Psoas muscle (tissue), 8 donors: ENCODE results near the gene TP63. TPM values are rescaled to one million over a fixed set of nuclear protein-coding genes. Genes with fewer than 3 reads are reported as not detected.

Experiments
- ATAC-seq, 4 donors: fragments of 200-7000 bp; cut with Tn5 transposase; one replicate each; pipeline ENCODE4 v1.9.1; 2020; ENCODE audit warnings: moderate library complexity in 3 of 4, mild to moderate bottlenecking in 2 of 4
- DNase-seq, 2 donors: peaks; one replicate each; pipeline ENCODE4 v3.0.0-alpha.2; 2020
- H3K27ac ChIP-seq: fragments of 200-600 bp; one replicate; pipeline ENCODE4 v1.8.0; 2022
- H3K27me3 ChIP-seq, 3 donors: fragments of 200-600 bp in 1 of 3; one replicate each; pipeline versions ENCODE4 v1.6.1 to v1.8.0; 2013 to 2022; ENCODE audit warnings: low read length in 2 of 3, mild to moderate bottlenecking in 2 of 3, moderate library complexity in 1 of 3; ENCODE audit not compliant: insufficient read depth in 3 of 3
- H3K36me3 ChIP-seq, 2 donors: fragments of 200-600 bp in 1 of 2; one replicate each; pipeline versions ENCODE4 v1.6.1 to v1.8.0; 2013 to 2022; ENCODE audit warnings: low read depth in 1 of 2, mild to moderate bottlenecking in 1 of 2, moderate library complexity in 1 of 2; ENCODE audit not compliant: insufficient read depth in 1 of 2
- H3K4me1 ChIP-seq: fragments of 200-600 bp; one replicate; pipeline ENCODE4 v1.8.0; 2022
- H3K4me3 ChIP-seq: fragments of 200-600 bp; one replicate; pipeline ENCODE4 v1.8.0; 2022; ENCODE audit warnings: mild to moderate bottlenecking
- H3K9me3 ChIP-seq: fragments of 200-600 bp; one replicate; pipeline ENCODE4 v1.8.0; 2022
- WGBS, 3 donors: extraction: QIAGEN DNeasy Blood & Tissue Kit; methylation state at CpG; one replicate each; pipeline versions ENCODE4 v1.1.6 to v1.1.7; 2013; 5-methylcytosine and 5-hydroxymethylcytosine counted together
- intact Hi-C, 2 donors: fragments of 100-400 bp; cut with DNase I; formaldehyde crosslinking; loops; one replicate each; pipeline versions ENCODE4 v1.11.0 to v1.14.2; 2022
- polyA plus RNA-seq, 3 donors: library from polyadenylated mRNA; stranded (reverse); fragments of 200-250 nt; gene quantifications; one replicate each; pipeline ENCODE4 v1.2.3, GENCODE V29; 2013
- total RNA-seq, 4 donors: library from RNA; stranded (reverse); fragmentation: NEBNext Ultra II Directional in 2 of 4; extraction: Animal tissue kit (Norgen Biotek cat#: 25700) in 2 of 4; gene quantifications; one replicate each; pipeline versions ENCODE4 v1.2.1 to v1.2.4, GENCODE V29; 2021 to 2023
- TF ChIP-seq, protein P1 (sequence below): fragments of 200-600 bp; IDR thresholded peaks from one replicate; pipeline ENCODE4 v1.8.0; 2022; ENCODE audit warnings: antibody characterized with exemption
- donor health status: healthy with polysubstance abuse.
- donor health status: DM: no; HTN: no; CAD: no; lungs with moderate emphysema.
- donor health status: Bipolar disorder and iron deficiency.
- donor health status: healthy.
- donor health status: DM: yes; HTN: yes; CAD: no.
- donor health status: DM: no; HTN: no; CAD: no.
- donor health status: DM: no; HTN: no; CAD: no.
- donor health status: DM: yes; HTN: yes; CAD: no.

The TP63 gene
- total and polyA plus RNA-seq, 7 donors = 1.4 to 83.0 (median 13.1) TPM

- Histone ChIP-seq H3K27me3 (no peaks in the 10 kb centered on the region), H3K27ac (peak overlapping the region; percentile 91), H3K9me3 (no peaks in the 10 kb centered on the region), H3K36me3 (peaks cover 0 to 6% of the 10 kb centered on the region in 2 donors), H3K4me1 (peaks cover 46% of the 10 kb centered on the region), H3K4me3 (peak overlapping the region; percentile 72)
- intact Hi-C loops = loop anchor here in 1 of 2 donors (5.0 kb wide), 1 partner anchor 269 kb away; no protein-coding TSS in a partner anchor
- ATAC-seq (peak; percentile 57 to 78 (median 70)), DNase-seq (no peak)
- 24 to 33% (median 30%) methylated on average over 6 of the region's 6 CpGs for WGBS, 3 donors
- TF ChIP-seq, protein P1, sequence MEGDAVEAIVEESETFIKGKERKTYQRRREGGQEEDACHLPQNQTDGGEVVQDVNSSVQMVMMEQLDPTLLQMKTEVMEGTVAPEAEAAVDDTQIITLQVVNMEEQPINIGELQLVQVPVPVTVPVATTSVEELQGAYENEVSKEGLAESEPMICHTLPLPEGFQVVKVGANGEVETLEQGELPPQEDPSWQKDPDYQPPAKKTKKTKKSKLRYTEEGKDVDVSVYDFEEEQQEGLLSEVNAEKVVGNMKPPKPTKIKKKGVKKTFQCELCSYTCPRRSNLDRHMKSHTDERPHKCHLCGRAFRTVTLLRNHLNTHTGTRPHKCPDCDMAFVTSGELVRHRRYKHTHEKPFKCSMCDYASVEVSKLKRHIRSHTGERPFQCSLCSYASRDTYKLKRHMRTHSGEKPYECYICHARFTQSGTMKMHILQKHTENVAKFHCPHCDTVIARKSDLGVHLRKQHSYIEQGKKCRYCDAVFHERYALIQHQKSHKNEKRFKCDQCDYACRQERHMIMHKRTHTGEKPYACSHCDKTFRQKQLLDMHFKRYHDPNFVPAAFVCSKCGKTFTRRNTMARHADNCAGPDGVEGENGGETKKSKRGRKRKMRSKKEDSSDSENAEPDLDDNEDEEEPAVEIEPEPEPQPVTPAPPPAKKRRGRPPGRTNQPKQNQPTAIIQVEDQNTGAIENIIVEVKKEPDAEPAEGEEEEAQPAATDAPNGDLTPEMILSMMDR = no peak
These were observed 220 bp downstream of the TP63 start for GRCh38 chr3:189631409-189631808.

DNA sequence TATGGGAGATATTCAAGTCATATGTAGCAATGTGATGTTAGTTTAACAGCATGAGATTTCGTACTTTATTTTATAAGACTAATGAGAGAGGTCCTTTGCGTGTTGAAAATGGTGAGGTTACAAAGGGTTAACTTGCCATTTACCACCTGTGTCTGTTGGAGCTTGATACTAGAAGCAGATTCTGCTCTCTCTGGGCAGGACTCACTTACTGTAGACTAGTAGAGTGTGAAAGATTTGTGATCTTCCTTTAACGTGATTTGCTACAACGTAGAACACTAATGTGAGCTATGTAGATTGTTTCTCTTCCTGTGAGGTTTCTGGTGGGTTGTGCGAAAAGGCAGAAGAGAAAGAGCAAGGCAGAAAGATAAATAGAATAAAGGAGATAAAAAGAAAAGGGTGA, 1.1 kb downstream of the TP63 start:
- Histone ChIP-seq H3K36me3 (peaks cover 0 to 6% of the 10 kb centered on the region in 2 donors), H3K4me1 (peaks cover 45% of the 10 kb centered on the region), H3K4me3 (peak overlapping the region; percentile 72), H3K27ac (peak overlapping the region; percentile 91), H3K9me3 (no peaks in the 10 kb centered on the region), H3K27me3 (no peaks in the 10 kb centered on the region)
- ATAC-seq (peak; percentile 34 to 61 (median 48)), DNase-seq (no peak)
- WGBS, 3 donors = 25 to 34% (median 31%) methylated on average over 5 of the region's 5 CpGs
- TF ChIP-seq, protein P1 = no peak
- intact Hi-C loops = loop anchor here in 1 of 2 donors (5.0 kb wide), 1 partner anchor 270 kb away; no protein-coding TSS in a partner anchor

- TF ChIP-seq, protein P1 = no peak
- ATAC-seq = no peak
- Histone ChIP-seq H3K4me1 (peaks cover 38% of the 10 kb centered on the region), H3K36me3 (peaks cover 0 to 6% of the 10 kb centered on the region in 2 donors), H3K27ac (peak overlapping the region; percentile 91), H3K4me3 (peak overlapping the region; percentile 72), H3K9me3 (no peaks in the 10 kb centered on the region), H3K27me3 (no peaks in the 10 kb centered on the region)
- no peak for DNase-seq
- intact Hi-C loops = no loop called here
- WGBS, 3 donors = 54 to 60% (median 54%) methylated on average over 3 of the region's 3 CpGs
These were observed 4.2 kb downstream of the TP63 start for GRCh38 chr3:189635339-189635738.

- 90 to 93% (median 91%) methylated on average over 5 of the region's 5 CpGs for WGBS, 3 donors
These were observed 4.9 kb downstream of the TP63 start for GRCh38 chr3:189636048-189636447.

More at GRCh38 chr3:189636048-189636447, 4.9 kb downstream of the TP63 start:
- peaks cover 0 to 6% of the 10 kb centered on the region in 2 donors for H3K36me3 ChIP-seq
- TF ChIP-seq, protein P1 = no peak
- no peaks in the 10 kb centered on the region for H3K27me3 ChIP-seq
- no peak overlapping the region for H3K27ac ChIP-seq
- intact Hi-C loops = no loop called here
- H3K4me1 ChIP-seq = peaks cover 38% of the 10 kb centered on the region
- no peak for ATAC-seq
- H3K9me3 ChIP-seq = no peaks in the 10 kb centered on the region
- no peak for DNase-seq
- H3K4me3 ChIP-seq = peak overlapping the region; percentile 72
